Measurements from ENCODE around the gene LIPG. TPM values are rescaled to one million over a fixed set of nuclear protein-coding genes. Genes with fewer than 3 reads are reported as not detected.
"Not testable (repeated sequence)": the region's sequence is repeated elsewhere in the genome, so short reads cannot be mapped to it uniquely, and the experiment has no call there.

LIPG gene
- total RNA-seq, 2 experiments from 2014 or later = 0.08 to 0.13 TPM

GRCh38 chr18:49566985-49567384 is 5.1 kb downstream of the LIPG start:
- POLR2A ChIA-PET = no interaction called here

GRCh38 chr18:49569724-49570123 is 7.9 kb downstream of the LIPG start:
- POLR2A ChIA-PET = no interaction called here
- CTCF ChIA-PET = no interaction called here

More at GRCh38 chr18:49566985-49567384, 5.1 kb downstream of the LIPG start:
- CTCF ChIA-PET = no interaction called here

- CTCF ChIA-PET = no interaction called here
- POLR2A ChIA-PET = no interaction called here
Measured at GRCh38 chr18:49570836-49571235, 9.0 kb downstream of the LIPG start.

GRCh38 chr18:49572611-49573345 is 10.9 kb downstream of the LIPG start:
- POLR2A ChIA-PET = no interaction called here
- CTCF ChIA-PET = no interaction called here

GRCh38 chr18:49573835-49574234 is 12.0 kb downstream of the LIPG start:
- ChIA-PET POLR2A (no interaction called here), CTCF (no interaction called here)

GRCh38 chr18:49579041-49579440 is 17.2 kb downstream of the LIPG start:
- CTCF ChIA-PET, POLR2A ChIA-PET: not testable (repeated sequence)

GRCh38 chr18:49579583-49579982 is 17.7 kb downstream of the LIPG start:
- CTCF ChIA-PET, POLR2A ChIA-PET: not testable (repeated sequence)

GRCh38 chr18:49580279-49580678 is 18.4 kb downstream of the LIPG start:
- ChIA-PET POLR2A (no interaction called here), CTCF (no interaction called here)

GRCh38 chr18:49581371-49581770 is 19.5 kb downstream of the LIPG start:
- ChIA-PET CTCF (no interaction called here), POLR2A (no interaction called here)

- CTCF ChIA-PET = interaction anchor here (0.6 kb wide), 1 partner anchor 79 kb away, joined by 5 read pairs; no protein-coding TSS in a partner anchor
Measured at GRCh38 chr18:49582579-49582978, 20.7 kb downstream of the LIPG start.

GRCh38 chr18:49584394-49584793 is 22.5 kb downstream of the LIPG start:
- ChIA-PET POLR2A (no interaction called here), CTCF (no interaction called here)

More at GRCh38 chr18:49582579-49582978, 20.7 kb downstream of the LIPG start:
- POLR2A ChIA-PET = no interaction called here

GRCh38 chr18:49584951-49585350 is 23.1 kb downstream of the LIPG start:
- CTCF ChIA-PET, POLR2A ChIA-PET: not testable (repeated sequence)

- POLR2A ChIA-PET = no interaction called here
- CTCF ChIA-PET = no interaction called here
Measured at GRCh38 chr18:49585781-49586663, 24.2 kb downstream of the LIPG start.

GRCh38 chr18:49588171-49588570 is 26.3 kb downstream of the LIPG start:
- ChIA-PET POLR2A (no interaction called here), CTCF (no interaction called here)

GRCh38 chr18:49588971-49589370 is 27.1 kb downstream of the LIPG start:
- ChIA-PET POLR2A (no interaction called here), CTCF (no interaction called here)

GRCh38 chr18:49590608-49591007 is 28.8 kb downstream of the LIPG start:
- ChIA-PET CTCF (no interaction called here), POLR2A (no interaction called here)

GRCh38 chr18:49591271-49591670 is 29.4 kb downstream of the LIPG start:
- ChIA-PET CTCF (no interaction called here), POLR2A (no interaction called here)

- ChIA-PET POLR2A (no interaction called here), CTCF (no interaction called here)
Measured at GRCh38 chr18:49591775-49592174, 29.9 kb downstream of the LIPG start.

- ChIA-PET CTCF (no interaction called here), POLR2A (no interaction called here)
Measured at GRCh38 chr18:49596687-49597086, 34.8 kb downstream of the LIPG start.

GRCh38 chr18:49597157-49597931 is 35.5 kb downstream of the LIPG start:
- CTCF ChIA-PET = no interaction called here

GRCh38 chr18:49601211-49601610 is 39.4 kb downstream of the LIPG start:
- CTCF ChIA-PET = no interaction called here
- POLR2A ChIA-PET = no interaction called here

More at GRCh38 chr18:49597157-49597931, 35.5 kb downstream of the LIPG start:
- POLR2A ChIA-PET = no interaction called here
